AG09319 (cell line): ENCODE results near the gene BARX1.
"Not testable (repeated sequence)": the region's sequence is repeated elsewhere in the genome, so short reads cannot be mapped to it uniquely, and the experiment has no call there.

Experiments
- DNase-seq: peaks from one replicate; pipeline ENCODE4 v3.0.0-alpha.2; 2010; ENCODE audit warnings: low read depth; ENCODE audit errors: extremely low read depth
- CTCF ChIP-seq: IDR thresholded peaks from 2 replicates; pipeline ENCODE4 v1.5.1; 2011; ENCODE audit warnings: low read depth, mild to moderate bottlenecking, inconsistent platforms, low read length, moderate library complexity

Gene BARX1

GRCh38 chr9:93942161-93942560 is 13.0 kb downstream of the BARX1 start:
- no peak for DNase-seq

GRCh38 chr9:93941493-93941892 is 13.7 kb downstream of the BARX1 start:
- DNase-seq: no peak
- TF ChIP-seq CTCF: no peak

More at GRCh38 chr9:93942161-93942560, 13.0 kb downstream of the BARX1 start:
- TF ChIP-seq CTCF: no peak

GRCh38 chr9:93940951-93941350 is 14.2 kb downstream of the BARX1 start:
- no peak for TF ChIP-seq CTCF
- DNase-seq: no peak

GRCh38 chr9:93939589-93939988 is 15.6 kb downstream of the BARX1 start:
- DNase-seq: not testable (repeated sequence)

GRCh38 chr9:93937193-93937592 is 18.0 kb downstream of the BARX1 start:
- no peak for DNase-seq
- no peak for TF ChIP-seq CTCF

- TF ChIP-seq CTCF: no peak
Measured at GRCh38 chr9:93931905-93932304, 23.2 kb downstream of the BARX1 start.

GRCh38 chr9:93930070-93930469 is 25.1 kb downstream of the BARX1 start:
- TF ChIP-seq CTCF: no peak
- DNase-seq: no peak

More at GRCh38 chr9:93931905-93932304, 23.2 kb downstream of the BARX1 start:
- no peak for DNase-seq

- no peak for TF ChIP-seq CTCF
- no peak for DNase-seq
Measured at GRCh38 chr9:93929231-93929630, 25.9 kb downstream of the BARX1 start.
